ENCODE data around the gene SALL1.

- TF ChIP-seq, protein P1, sequence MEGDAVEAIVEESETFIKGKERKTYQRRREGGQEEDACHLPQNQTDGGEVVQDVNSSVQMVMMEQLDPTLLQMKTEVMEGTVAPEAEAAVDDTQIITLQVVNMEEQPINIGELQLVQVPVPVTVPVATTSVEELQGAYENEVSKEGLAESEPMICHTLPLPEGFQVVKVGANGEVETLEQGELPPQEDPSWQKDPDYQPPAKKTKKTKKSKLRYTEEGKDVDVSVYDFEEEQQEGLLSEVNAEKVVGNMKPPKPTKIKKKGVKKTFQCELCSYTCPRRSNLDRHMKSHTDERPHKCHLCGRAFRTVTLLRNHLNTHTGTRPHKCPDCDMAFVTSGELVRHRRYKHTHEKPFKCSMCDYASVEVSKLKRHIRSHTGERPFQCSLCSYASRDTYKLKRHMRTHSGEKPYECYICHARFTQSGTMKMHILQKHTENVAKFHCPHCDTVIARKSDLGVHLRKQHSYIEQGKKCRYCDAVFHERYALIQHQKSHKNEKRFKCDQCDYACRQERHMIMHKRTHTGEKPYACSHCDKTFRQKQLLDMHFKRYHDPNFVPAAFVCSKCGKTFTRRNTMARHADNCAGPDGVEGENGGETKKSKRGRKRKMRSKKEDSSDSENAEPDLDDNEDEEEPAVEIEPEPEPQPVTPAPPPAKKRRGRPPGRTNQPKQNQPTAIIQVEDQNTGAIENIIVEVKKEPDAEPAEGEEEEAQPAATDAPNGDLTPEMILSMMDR (IDR thresholded peaks at IDR 0.05; ENCODE audit: low read depth, low read length): no peak
- TF ChIP-seq EZH2phosphoT487 (IDR thresholded peaks at IDR 0.05; ENCODE audit: low read depth): no peak
Observed at GRCh38 chr16:51133688-51134087, 17.4 kb downstream of the SALL1 start.

Measured in OCI-LY3 (cell line).